ENCODE data around the gene VPS9D1. TPM values are rescaled to one million over a fixed set of nuclear protein-coding genes. Genes with fewer than 3 reads are reported as not detected.
A peak's percentile ranks its signal among the peaks of the same experiment; 100 is the strongest.

Gene VPS9D1
- total and polyA plus RNA-seq, 3 donors from 2014 or later: 22.4 to 26.9 (median 25.0) TPM

- no peak for DNase-seq
- TF ChIP-seq CTCF (IDR thresholded peaks at IDR 0.05) (no peak), POLR2A (IDR thresholded peaks at IDR 0.05) (no peak)
- WGBS, 2 donors: 11 to 14% methylated on average over 27 of the region's 27 CpGs
- Histone ChIP-seq H3K9me3 (no peaks in the 10 kb centered on the region), H3K27me3 (no peaks in the 10 kb centered on the region), H3K4me1 (peaks cover 13% of the 10 kb centered on the region), H3K36me3 (ENCODE audit: low read depth, missing control alignments) (no peaks in the 10 kb centered on the region), H3K4me3 (peak overlapping the region; percentile 94 to 98), H3K27ac (peak overlapping the region; percentile 67 to 71)
- intact Hi-C loops (cut with DNase I; ENCODE audit: low total_unique reads): no loop called here
These were observed 62.3 kb downstream of the VPS9D1 start for GRCh38 chr16:89658221-89658879.

GRCh38 chr16:89657442-89658220, 63.1 kb downstream of the VPS9D1 start, which contains the start of the genes CHMP1A and SPATA33:
Gene CHMP1A, minus strand, starts transcription at chr16:89657708. Its CDS starts 120 bp downstream, at chr16:89657588.
Gene SPATA33, plus strand, starts transcription at chr16:89657836. Its CDS starts 76 bp downstream, at chr16:89657912.
- TF ChIP-seq CTCF (IDR thresholded peaks at IDR 0.05) (no peak), POLR2A (IDR thresholded peaks at IDR 0.05) (no peak)
- DNase-seq: peak; percentile 90
- no peaks in the 10 kb centered on the region for H3K9me3 ChIP-seq
- intact Hi-C loops (cut with DNase I; ENCODE audit: low total_unique reads): no loop called here
- peak within 1 kb of the TSS; percentile 67 to 71 for H3K27ac ChIP-seq
- H3K4me3 ChIP-seq: peak within 1 kb of the TSS; percentile 94 to 98
- peaks cover 13% of the 10 kb centered on the region for H3K4me1 ChIP-seq
- WGBS, 2 donors: 0 to 1% methylated on average over 3 to 73 of the region's 99 CpGs
- H3K36me3 ChIP-seq (ENCODE audit: low read depth, missing control alignments): no peaks in the 10 kb centered on the region
- H3K27me3 ChIP-seq: no peaks in the 10 kb centered on the region

Other genes starting within 250 kb of the VPS9D1 start
- 100 to 1,000 TPM; 150 to 187 TPM for gene ANKRD11, start 230.3 kb downstream of the VPS9D1 start, total RNA-seq
- 49.7 TPM for gene ANKRD11, start 230.3 kb downstream of the VPS9D1 start, polyA plus RNA-seq (ENCODE audit: insufficient read depth, low read depth, low replicate concordance)
- 100 to 1,000 TPM; 275 to 307 TPM for gene SPG7, start 212.5 kb downstream of the VPS9D1 start, total RNA-seq
- 97.9 TPM for gene SPG7, start 212.5 kb downstream of the VPS9D1 start, polyA plus RNA-seq (ENCODE audit: insufficient read depth, low read depth, low replicate concordance)
- gene RPL13, start 160.2 kb downstream of the VPS9D1 start, total RNA-seq: 1,000 to 10,000 TPM; 1,952 to 3,862 TPM
- 1,947 TPM for gene RPL13, start 160.2 kb downstream of the VPS9D1 start, polyA plus RNA-seq (ENCODE audit: insufficient read depth, low read depth, low replicate concordance)
- gene CPNE7, start 145.1 kb downstream of the VPS9D1 start, total RNA-seq: 10 to 100 TPM; 12.5 to 15.0 TPM
- gene CPNE7, start 145.1 kb downstream of the VPS9D1 start, polyA plus RNA-seq (ENCODE audit: insufficient read depth, low read depth, low replicate concordance): 3.3 TPM
- gene DPEP1, start 107.3 kb downstream of the VPS9D1 start, total RNA-seq: 100 to 1,000 TPM; 125 to 256 TPM
- 105 TPM for gene DPEP1, start 107.3 kb downstream of the VPS9D1 start, polyA plus RNA-seq (ENCODE audit: insufficient read depth, low read depth, low replicate concordance)
- 100 to 1,000 TPM; 106 to 123 TPM for gene CHMP1A, start 63.2 kb downstream of the VPS9D1 start, total RNA-seq
- gene CHMP1A, start 63.2 kb downstream of the VPS9D1 start, polyA plus RNA-seq (ENCODE audit: insufficient read depth, low read depth, low replicate concordance): 90.0 TPM
- gene SPATA33, start 63.1 kb downstream of the VPS9D1 start, total RNA-seq: 10 to 100 TPM; 45.8 to 85.0 TPM
- gene SPATA33, start 63.1 kb downstream of the VPS9D1 start, polyA plus RNA-seq (ENCODE audit: insufficient read depth, low read depth, low replicate concordance): 201 TPM
- gene CDK10, start 34.2 kb downstream of the VPS9D1 start, total RNA-seq: 10 to 100 TPM; 77.1 to 88.3 TPM
- 68.0 TPM for gene CDK10, start 34.2 kb downstream of the VPS9D1 start, polyA plus RNA-seq (ENCODE audit: insufficient read depth, low read depth, low replicate concordance)
- gene SPATA2L, start 19.2 kb downstream of the VPS9D1 start, total RNA-seq: 10 to 100 TPM; 13.9 to 14.4 TPM
- 4.9 TPM for gene SPATA2L, start 19.2 kb downstream of the VPS9D1 start, polyA plus RNA-seq (ENCODE audit: insufficient read depth, low read depth, low replicate concordance)
- gene ZNF276, start 639 bp upstream of the VPS9D1 start, total RNA-seq: 10 to 100 TPM; 37.8 to 48.4 TPM
- 31.0 TPM for gene ZNF276, start 639 bp upstream of the VPS9D1 start, polyA plus RNA-seq (ENCODE audit: insufficient read depth, low read depth, low replicate concordance)
- 100 to 1,000 TPM in 1 of 2 donors, 10 to 100 TPM in 1; 73.2 to 112 TPM for gene FANCA, start 95.7 kb upstream of the VPS9D1 start, total RNA-seq
- gene FANCA, start 95.7 kb upstream of the VPS9D1 start, polyA plus RNA-seq (ENCODE audit: insufficient read depth, low read depth, low replicate concordance): 48.1 TPM
- gene SPIRE2, start 107.6 kb upstream of the VPS9D1 start, total RNA-seq: 10 to 100 TPM; 20.9 to 31.3 TPM
- gene SPIRE2, start 107.6 kb upstream of the VPS9D1 start, polyA plus RNA-seq (ENCODE audit: insufficient read depth, low read depth, low replicate concordance): 11.5 TPM
- 100 to 1,000 TPM; 334 to 345 TPM for gene TCF25, start 152.7 kb upstream of the VPS9D1 start, total RNA-seq
- 225 TPM for gene TCF25, start 152.7 kb upstream of the VPS9D1 start, polyA plus RNA-seq (ENCODE audit: insufficient read depth, low read depth, low replicate concordance)
- gene MC1R, start 198.0 kb upstream of the VPS9D1 start, total RNA-seq: 10 to 100 TPM; 40.0 to 53.7 TPM
- gene MC1R, start 198.0 kb upstream of the VPS9D1 start, polyA plus RNA-seq (ENCODE audit: insufficient read depth, low read depth, low replicate concordance): 30.1 TPM
- gene TUBB3, start 202.4 kb upstream of the VPS9D1 start, total RNA-seq: 10 to 100 TPM; 38.8 to 61.7 TPM
- 56.5 TPM for gene TUBB3, start 202.4 kb upstream of the VPS9D1 start, polyA plus RNA-seq (ENCODE audit: insufficient read depth, low read depth, low replicate concordance)
- 10 to 100 TPM; 38.1 to 46.4 TPM for gene DEF8, start 227.9 kb upstream of the VPS9D1 start, total RNA-seq
- gene DEF8, start 227.9 kb upstream of the VPS9D1 start, polyA plus RNA-seq (ENCODE audit: insufficient read depth, low read depth, low replicate concordance): 26.8 TPM